ENCODE data around the gene C5orf46.

Gene C5orf46

GRCh38 chr5:147856801-147857200, 49.5 kb downstream of the C5orf46 start:
- no peak for DNase-seq

GRCh38 chr5:147855774-147856069, 50.6 kb downstream of the C5orf46 start:
- DNase-seq = no peak

- no peak for DNase-seq
Observed at GRCh38 chr5:147854894-147855773, 51.2 kb downstream of the C5orf46 start.

- DNase-seq = no peak
Observed at GRCh38 chr5:147854331-147854730, 52.0 kb downstream of the C5orf46 start.

DNA sequence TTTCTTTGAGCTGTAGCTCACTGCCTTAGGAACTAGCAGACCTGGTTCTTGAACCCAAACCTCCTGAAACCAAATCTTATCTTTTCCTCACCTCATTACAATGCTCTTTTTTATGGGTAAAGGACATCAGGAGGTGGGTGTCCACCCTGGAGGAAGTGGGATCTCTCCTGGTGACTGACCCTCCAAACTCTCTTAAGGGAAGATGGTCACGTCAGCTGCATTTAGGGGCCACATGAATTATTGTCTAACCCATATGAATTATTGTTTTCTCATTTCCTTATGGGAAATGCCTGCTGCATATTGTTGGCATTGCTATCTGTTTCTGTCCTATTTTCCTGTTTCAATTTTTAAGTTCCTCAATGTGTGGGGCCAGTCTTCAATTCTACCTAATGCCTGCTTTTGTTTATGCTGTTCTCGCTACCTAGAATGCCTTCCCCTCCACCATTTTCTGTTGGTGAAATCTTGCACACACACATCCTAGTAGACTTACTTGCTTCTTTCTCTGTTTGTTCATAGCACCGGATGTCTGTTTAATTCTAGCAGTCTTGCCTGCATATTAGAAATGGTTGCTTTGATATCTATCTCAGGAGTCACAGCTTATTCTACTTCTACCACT, 52.9 kb downstream of the C5orf46 start:
- DNase-seq = no peak

- no peak for DNase-seq
Observed at GRCh38 chr5:147852365-147852764, 54.0 kb downstream of the C5orf46 start.

GRCh38 chr5:147851578-147851977, 54.8 kb downstream of the C5orf46 start:
- DNase-seq = no peak

GRCh38 chr5:147849226-147849625, 57.1 kb downstream of the C5orf46 start:
- DNase-seq = peak; percentile 71

DNA sequence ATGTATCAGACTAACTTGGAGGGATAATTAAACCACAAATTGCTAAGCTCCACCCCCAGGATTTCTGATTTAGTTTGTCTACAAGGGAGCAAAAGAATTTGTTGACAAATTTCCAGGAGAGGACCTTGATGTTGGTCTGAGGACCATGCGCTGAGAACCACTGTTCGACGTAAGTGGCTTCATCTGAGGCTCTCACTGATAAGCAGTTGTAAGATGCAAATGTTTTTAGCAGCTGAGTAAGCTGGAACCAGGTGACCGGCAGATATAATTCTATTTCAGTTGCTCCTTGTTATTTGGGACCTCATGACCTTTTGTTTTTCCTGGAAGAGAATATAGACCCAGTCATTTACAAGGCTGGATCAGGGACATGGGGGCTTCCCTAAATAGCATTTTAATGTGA, 60.7 kb downstream of the C5orf46 start:
- no peak for DNase-seq

- no peak for DNase-seq
Observed at GRCh38 chr5:147844846-147845245, 61.5 kb downstream of the C5orf46 start.

DNA sequence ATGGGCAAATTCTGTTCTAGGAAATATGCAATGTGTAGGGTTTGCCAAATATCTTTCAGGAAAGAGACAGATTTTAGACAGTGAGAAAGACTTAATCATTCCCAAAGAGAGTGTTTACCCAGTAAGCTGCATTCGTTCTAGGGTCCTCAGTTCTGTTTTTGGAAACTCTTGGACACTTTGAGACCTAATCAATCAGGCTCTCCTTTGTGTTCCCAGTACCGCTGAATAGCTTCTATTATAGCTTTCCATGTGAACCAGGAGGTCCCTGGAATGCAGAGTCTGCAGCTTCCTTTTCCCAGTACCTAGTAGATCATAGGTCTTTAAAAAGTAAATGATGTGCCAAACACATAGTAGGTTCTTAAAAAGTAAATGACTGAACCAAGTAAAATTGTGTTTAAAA, 63.5 kb downstream of the C5orf46 start:
- DNase-seq = no peak

Measured in NCI-H226 (cell line).